OCI-M2 (cell line): ENCODE data around the gene PUM2.
"Not testable (repeated sequence)": the region's sequence is repeated elsewhere in the genome, so short reads cannot be mapped to it uniquely, and the experiment has no call there.

ENCODE experiments used
- DNase-seq: peaks from one replicate; lab custom pipeline; 2025; ENCODE audit not compliant: unreplicated experiment; lab: John Stamatoyannopoulos, UW

The PUM2 gene

DNA sequence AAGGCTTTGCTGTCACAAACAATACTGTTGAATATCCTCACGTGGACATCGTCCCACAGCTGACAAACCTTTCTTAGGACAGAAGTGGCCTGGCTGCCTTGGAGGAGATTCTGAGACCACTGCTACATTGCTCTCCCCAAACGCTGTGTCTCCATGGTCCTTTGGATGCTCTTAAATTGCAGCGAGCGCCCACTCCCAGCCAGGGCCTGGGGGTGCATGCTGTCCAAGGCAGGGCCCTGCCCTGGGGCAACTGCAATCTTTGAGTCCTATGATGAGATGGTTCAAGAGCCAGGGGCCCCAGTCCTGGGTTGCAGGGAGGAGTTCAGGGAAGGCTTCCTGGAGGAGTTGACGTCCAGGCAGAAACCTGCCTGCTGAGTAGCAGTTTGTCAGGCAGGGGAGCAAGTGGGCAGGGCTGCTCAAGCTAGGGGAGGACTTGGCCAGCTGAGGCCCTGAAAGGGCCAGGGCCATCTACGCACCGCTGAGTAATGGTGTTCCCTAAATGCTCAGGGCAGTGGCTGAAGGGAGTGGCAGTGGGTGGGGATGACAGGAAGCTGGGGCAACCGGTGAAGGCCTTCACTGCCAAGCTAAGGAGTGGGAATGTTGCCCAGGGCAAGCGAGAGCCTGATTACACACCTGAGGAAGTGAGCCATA is 114.9 kb downstream of the PUM2 start:
- DNase-seq = no peak

DNA sequence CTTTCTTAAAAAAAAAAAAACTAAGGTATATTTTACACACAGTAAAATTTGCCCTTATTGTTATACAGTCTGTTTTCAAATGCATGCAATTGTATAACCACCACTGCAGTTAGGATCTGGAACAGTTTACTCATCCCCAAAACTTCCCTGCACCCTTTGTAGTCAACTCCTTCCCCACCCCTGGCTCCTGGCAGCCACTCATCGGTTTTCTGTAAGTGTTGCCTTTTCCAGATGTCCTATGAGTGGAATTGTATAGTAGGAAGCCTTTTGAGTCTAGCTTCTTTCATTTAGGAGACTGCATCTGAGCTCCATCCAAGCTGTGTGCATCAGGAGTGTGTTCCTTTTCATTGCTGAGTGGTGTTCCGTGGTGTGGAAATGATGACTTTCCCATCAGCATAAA is 116.0 kb downstream of the PUM2 start:
- not testable (repeated sequence) for DNase-seq

DNA sequence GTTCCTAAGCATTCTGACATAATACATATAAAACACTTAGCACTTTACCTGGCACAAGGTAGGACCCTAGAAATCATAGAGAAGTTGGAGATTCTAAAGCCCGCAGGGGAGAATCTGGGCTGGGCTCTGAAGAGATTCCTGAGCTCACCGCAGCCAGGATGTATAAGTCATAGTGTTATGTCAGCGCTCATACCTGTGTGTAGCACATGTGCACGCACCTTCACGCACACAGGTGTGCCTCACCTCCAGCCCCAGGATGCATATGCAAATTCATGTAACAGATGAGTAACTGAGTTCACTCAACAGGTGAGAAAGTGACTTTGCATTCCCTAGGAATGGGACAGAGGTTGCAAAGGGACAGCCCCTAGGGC is 117.8 kb downstream of the PUM2 start:
- DNase-seq = no peak

DNA sequence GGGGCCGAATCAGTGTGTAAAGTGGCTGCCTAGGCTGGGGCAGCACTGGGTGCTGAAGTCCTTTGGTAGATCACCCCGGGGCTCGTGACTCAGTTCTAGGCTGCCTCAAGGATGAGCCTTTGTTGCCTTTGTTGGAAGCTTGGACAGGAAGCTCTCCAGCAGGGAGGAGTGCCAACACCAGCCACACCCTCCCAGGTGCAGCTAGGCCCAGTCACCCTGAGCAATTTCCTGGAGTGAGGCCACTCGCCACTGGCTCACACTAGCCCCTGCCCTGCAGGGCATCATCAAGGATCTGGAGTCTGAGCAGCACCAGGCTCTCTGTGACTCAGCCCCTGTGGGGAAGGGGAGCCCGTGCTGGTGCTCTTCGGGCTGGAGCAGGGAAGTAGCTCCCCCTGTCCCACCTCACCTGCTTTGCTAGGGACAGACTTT is 119.0 kb downstream of the PUM2 start:
- DNase-seq = no peak

DNA sequence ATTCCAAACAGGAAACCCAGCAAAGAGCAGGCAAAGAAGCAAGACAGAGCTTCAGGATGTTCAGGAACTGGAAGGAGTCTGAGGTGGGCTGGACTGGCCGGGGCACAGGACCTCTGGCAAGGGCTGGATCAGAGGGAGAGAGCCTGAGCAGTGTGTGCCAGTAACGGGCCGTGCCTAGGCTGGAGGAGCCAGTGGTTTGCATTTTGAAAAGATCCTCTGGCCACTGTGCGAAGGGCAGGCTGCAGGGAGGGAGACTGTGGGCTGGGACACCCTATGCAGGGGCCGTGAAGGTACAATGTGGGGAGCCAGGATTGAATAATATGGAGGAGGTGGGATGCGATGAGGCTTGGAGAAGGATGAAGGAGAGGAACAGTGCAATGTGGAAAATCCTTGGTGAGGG is 119.5 kb downstream of the PUM2 start:
- no peak for DNase-seq

DNA sequence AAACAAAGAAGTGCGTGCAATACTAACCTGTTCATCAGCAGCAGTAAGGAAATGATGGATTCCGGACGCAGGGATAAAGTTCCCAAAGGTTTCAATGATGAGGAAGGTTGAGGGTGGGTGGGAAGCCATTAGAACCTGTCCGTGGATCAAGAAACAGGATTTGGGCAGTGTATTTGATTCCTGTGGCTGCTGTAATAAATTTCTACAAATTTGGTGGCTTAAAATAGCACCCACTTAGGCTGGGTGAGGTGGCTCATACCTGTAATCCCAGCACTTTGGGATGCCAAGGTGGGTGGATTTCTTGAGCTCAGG is 120.6 kb downstream of the PUM2 start:
- DNase-seq = no peak

DNA sequence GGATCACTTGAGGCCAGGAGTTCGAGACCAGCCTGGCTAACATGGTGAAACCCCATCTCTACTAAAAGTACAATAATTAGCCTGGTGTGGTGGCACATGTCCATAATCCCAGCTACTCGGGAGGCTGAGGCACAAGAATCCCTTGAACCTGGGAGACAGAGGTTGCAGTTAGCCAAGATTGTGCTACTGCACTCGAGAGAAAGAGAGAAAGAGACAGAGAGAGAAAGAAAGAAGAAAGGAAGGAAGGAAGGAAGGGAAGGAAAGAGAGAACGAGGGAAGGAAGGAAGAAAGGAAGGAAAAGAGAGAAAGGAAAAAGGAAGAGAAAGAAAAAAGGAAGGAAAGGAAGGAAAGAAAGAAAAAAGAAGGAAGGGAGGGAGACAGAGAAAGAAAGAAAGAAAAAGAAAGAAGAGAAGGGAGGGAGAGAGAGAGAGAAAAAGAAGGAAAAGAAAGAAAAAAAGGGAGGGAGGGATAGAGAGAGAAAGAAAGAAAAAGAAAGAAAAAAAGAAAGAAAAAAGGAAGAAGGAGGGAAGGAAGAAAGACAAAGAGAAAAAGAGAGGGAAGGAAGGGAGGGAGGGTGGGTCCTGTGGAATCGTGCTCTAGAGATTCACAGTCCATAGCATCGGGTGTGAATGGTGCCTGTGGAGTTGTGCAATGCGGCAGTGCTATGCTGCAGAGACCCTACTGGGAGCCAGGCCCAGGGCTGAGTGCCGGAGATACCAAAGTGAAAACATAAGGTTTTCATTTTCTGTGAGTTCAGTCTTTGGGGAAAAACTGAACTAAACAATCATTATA is 121.1 kb downstream of the PUM2 start:
- DNase-seq = no peak

DNA sequence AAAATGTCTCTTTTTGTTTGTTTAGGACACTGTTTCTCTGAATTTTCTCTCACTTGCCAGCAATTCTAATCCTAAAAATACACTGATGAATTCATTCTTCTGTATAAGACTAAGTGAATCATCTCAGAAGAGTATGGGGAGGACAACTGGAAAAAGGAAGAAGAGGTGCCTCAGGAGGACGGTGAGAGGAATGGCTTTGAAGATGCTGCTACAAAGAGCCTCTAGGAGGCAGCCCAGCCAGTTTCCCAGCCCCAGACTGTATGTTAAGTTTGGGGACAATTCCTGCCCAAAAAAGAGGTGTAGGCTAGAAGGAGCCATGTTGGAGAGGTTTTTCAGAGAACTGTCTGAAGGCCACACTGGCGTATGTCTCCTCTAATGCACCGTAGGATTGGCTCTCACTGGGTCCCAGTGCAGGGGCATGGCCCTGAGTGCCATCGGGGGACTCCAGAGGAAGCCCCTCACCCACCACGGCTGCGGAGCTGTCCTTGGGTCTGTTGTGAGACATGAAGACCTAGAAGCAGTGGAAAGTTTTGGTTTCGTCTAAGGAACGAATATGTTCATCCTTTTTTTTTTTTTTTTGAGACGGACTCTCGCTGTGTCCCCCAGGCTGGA is 122.6 kb downstream of the PUM2 start:
- no peak for DNase-seq

DNA sequence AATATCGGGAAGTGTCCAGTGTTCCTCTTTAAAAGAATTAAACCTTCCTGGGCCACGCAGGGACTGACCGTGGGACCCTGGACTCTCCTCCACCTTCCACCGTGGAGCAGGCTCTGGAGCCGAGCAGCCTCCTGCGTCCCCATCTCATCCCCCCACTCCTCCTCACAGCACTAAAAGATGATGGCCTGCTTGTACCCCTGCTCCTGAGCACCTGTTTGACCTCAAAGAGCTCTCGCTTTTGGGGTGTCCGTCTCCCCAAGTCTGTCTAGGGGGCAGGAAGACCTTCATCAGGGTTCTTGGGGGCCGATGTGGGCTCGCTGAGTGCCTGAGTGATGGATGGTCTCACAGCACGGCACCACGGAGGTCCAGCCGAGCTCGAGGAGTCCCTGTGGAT is 124.5 kb downstream of the PUM2 start:
- DNase-seq = no peak

DNA sequence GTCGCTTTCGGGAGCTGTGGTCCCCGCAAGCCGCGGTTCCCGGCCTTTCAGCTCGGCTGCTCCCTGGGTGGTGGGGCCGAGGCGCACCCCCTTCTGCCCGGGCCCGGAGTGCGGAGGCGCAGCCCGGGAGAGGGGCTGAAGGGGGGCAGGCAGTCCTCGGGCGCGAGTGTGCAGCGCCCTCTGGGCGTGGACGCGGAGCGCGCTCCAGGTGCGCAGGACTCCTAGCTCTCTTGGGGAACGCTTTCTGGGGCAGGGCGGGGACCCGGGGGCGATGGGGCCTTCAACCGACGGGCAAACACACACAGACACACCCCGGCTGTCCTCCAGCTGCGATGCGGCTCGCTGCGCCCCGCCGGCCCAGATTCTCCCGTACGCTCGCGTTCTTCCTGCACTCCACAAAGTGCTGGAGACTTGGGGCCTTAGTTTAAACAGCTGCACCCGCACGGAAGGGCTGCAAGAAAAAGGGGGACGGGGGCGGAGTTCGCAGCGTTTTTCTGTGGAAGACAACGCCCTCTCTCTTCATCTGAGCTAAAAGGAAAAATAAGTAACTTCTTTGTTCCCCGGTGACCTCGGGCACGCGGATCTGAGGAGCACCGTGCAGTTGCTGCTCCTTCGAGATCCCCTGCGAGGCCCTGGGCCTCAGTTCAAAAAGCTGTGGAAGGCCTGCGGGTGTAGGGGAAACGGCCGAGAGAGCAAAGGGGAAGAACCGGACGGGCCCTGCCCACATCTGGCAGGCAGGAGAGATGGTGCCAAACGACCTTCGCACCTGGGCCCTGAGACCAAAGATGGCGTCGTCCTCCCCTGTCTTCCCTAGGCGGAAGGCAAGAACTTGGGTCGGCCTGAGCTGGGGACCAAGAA is 125.1 kb downstream of the PUM2 start:
- no peak for DNase-seq

DNA sequence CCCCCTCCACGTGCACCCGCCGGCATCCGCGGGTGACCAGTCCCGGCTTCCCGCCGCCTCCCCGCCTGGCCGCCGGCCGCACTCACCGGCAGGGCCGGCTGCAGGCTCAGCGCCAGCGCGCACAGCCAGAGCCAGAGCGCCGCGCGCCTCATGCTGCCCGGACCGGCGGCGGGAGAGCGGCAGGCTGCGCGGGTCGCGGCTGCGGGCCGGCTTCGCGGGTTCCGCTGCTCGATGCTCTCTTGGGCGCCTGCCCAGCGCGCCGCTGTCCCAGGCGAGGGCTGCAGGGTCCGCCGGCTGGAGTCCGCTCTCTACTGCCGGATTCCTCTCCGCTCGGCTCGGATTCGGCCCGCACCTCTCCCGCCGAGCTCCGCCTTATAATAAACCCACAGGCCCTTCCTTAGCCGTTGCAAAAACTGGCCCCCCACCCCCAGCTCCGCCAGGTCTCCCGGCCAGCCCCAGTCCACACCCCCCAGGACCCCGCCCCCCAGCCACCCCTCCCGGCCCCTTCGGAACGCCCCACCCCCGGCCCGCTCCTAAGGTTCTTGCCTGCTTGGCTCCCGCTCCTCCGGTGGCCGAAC is 125.8 kb downstream of the PUM2 start, which contains the start of gene SDC1:
Gene SDC1 (minus strand): TSS at position 415 of the 578 bp plus-strand sequence. CDS start 263 bp downstream, at position 152.
- no peak for DNase-seq

DNA sequence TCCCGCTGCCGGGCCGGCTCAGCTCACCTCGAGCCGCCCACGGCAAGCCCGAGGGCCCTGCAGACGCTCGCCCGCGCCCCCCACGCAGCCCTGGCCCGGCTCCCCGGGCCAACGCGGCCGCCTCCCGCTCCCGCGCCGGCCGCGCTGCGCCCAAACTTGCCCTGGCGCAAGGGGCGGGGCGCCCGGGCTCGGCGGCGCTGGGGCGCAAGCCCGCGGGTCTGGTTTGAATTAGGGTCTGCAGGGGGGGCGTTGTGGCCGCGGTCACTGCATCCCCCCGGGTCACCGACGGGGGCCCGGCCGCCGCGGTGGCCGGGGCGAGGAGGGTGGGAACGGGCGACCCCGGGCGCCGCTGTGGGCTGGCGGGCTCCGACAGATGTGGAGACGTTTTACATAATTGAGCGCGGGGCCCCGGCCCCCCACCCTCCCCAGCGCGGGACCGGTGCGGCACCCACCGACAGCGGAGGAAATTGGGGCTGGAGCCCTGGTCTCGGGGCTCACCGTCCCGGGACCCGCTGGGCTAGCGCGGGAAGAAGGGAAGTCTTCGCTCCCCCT is 126.4 kb downstream of the PUM2 start:
- DNase-seq = no peak

DNA sequence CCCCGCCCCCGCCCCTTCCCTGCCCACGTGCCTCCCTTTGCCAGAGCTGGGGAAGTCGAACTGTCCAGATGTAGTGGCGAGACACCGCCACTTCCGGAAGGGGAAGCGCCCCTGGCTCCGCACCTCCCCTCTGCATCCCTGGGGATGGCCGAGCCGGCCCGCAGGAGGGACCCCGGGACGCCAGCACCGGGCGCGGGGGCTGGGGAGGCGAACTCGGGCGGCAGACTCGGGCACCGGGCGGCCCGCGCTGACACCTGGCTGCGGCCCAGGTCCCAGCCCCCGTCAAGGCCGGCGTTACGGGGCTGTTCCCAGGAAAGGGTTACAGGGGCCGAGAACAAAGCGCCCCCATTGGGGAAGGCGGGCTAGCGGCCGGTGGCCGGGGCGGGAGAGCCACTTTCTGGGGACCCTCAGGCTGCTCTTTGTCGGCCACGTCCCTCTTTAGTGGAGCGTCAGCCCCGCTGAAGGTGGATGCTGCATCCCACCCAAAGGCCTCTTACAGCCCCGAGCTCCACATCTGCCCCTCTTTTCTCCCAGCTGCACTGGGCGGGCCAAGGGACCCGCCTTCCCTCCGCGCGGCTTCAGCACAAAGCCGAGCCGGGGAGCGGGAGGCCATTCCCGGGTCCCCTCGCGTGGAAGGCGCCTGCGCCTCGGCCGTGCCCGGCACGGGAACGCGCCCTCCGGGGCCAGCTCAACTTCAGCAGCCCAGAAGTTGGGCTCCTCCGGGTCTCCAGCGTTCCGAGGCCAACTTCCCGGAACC is 127.1 kb downstream of the PUM2 start:
- no peak for DNase-seq

DNA sequence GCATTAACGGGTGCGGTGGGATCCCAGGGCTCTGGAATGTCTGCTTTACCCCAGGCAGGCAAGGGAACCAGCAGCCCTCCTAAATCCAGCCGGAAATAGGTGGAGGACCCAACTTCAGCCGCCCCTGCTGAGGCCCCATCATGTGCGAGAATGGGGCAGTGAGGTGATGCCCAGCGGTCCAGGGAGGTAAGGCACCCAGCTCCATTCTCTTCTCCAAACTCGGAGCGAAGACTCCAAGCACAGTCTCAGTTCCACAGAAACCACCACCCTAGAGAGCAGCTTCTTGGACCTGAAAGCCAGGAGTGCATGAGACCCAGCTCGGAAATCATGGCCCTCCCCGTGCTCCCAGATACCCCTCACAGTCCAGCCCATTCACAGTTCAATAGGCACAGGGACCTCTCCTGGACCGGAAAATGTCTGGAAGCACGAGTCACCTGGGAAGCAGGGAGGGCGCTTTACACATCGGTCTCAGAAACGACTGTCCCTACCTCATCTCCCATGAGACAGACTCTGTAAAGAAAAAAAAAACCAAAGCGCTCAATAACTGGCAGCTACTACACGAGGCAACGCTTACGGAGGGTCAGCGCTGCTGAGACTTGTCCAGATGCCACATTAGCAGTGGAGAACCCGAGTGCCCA is 127.8 kb downstream of the PUM2 start:
- no peak for DNase-seq

DNA sequence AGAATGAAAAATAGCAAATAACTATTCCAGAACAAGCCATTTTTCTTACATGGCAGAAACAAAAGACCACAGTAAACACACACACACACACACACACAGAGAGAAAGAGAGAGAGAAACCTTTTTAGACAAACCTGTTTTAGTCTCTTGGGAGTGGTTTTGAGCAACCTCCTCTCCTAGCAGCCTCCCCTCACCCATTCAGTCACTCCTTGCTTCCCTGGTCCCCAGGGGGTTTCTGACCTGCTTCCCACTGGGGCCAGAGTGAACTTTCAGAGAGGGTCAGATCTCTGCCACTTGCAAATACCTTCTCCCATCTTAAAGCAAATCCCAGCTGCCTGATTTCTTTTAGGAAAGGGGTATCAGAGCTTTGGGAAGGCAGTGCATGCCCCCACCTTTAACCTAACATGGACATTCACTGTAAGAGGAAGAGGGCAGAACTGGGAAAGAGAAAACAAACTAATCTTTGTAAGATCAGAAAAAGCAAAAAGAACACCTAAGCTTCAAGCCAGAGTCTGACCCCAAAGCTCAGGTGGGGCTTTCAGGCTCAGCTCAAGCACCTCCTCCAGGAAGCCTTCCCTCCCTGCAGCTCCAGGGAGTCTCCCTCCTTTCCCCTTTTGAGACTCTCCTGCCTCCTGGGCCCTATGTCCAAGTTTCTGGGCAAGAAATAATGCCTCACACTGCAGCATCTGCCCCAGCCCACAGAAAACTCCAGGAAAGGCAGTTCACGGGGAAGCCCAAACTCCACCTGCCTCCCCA is 128.5 kb downstream of the PUM2 start:
- no peak for DNase-seq

DNA sequence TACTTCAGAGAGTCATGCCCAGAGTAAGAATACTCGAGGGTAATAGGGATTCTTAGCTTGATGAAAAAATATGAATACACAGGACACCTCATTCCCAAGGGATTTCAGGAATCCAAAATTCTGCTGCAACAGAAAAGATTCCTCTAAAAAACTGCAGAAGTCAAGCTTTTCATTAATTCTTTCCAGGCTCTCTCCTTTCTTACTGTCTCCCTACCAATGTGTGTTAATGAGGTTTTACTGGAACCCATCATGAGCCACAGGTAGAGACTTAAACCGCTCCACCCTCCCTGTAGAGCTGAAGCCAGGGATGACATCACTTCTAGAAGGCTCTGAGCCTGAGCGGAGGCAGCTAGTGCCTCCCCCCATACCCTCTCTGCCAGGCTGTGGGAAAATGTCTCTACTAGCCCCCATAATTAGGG is 129.1 kb downstream of the PUM2 start:
- DNase-seq = no peak

DNA sequence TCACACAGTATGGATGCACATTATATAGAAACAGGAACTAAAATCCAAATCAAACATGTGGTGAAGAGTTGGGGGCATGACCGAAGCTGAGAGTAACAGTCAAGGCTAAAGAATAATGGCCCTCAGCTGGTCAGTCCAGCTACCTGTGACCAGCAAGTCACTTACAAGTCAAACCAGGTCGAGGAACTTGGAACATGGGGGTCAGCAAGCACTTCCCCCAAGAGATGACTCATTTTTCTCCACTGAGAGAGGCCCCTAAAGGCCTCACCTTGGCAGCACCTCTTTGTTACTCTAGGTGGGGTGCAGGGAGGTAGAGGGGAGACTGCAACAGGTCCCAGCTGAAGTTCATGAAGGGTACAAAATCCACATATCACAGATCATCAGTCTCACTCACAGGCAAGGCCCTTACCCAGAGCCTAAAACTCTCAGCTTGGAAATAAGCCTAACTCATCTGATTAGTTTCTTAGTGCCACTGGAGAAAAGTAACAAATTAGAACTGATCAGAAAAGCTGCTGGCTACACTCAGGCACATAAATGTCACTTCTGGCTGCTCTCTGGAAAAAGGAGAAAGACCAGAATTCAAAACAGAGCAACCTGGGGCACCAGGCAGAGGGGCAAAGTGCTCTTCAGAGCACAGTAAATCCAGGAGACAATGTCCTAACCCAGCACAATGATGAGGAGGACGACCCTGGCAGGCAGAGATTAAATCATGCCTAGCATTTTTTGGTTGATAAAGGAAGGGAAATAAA is 129.7 kb downstream of the PUM2 start:
- DNase-seq = no peak

DNA sequence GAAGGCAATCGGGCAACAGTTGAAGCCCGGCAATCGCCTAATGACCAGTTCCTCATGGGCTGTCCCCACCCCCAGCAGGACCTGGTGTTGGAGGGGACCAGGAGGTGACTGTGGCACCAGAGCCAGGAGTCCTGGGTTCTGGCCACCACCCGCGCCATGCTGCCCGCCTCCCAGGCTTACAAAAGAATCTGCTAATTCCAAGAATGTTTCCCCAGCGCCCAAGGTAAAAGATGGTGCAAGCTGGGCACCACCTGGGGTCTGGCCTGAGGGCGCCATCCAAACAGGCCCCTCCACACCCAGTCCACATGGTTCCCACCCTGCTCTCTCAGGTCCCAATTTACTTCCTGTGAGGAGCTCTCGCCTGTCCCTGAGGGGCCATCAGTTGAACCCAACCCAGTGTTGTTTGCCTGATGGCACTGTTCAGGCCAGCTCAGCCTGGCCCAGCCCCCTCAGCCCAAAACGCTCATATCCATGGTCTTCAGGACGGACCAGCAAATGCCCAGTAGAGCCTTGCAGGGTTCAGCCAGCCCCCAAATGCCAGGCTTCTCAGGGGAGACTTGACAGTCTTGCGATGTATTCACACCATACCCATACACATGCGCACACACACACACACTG is 130.8 kb downstream of the PUM2 start:
- no peak for DNase-seq
